Panc1 (cell line): ENCODE measurements around the gene HDLBP. TPM values are rescaled to one million over a fixed set of nuclear protein-coding genes. Genes with fewer than 3 reads are reported as not detected.

Experiments used
- ATAC-seq: fragments of 200-7000 bp; cut with Tn5 transposase; 2 replicates; pipeline ENCODE4 v1.9.1; 2020; ENCODE audit warnings: mild to moderate bottlenecking, moderate library complexity
- BruUV-seq: library from RNA; stranded (reverse); fragments of 400-500 nt; replicated peaks from 2 replicates; lab custom pipeline; 2021; lab: Mats Ljungman, UMichigan
- CTCF ChIA-PET: fragments of 300-600 bp; sonication (Branson Sonifier 250); formaldehyde crosslinking; loops from one replicate; lab custom pipeline; 2022; ENCODE audit warnings: antibody characterized with exemption; lab: Charles Lee
- POLR2A ChIA-PET: fragments of 300-600 bp; sonication (Branson Sonifier 250); formaldehyde crosslinking; loops from one replicate; lab custom pipeline; 2022; ENCODE audit warnings: antibody characterized with exemption; lab: Charles Lee
- DNase-seq: peaks from one replicate; pipeline ENCODE4 v3.0.0-alpha.2; 2010; ENCODE audit warnings: low read depth, low spot score
- H3K27ac ChIP-seq: 2 replicates; pipeline ENCODE4 v1.5.1; 2011; ENCODE audit warnings: mild to moderate bottlenecking, low read length, inconsistent platforms
- H3K27me3 ChIP-seq: fragments of 200-500 bp; sonication (Bioruptor generic); 2 replicates; pipeline ENCODE4 v1.6.0; 2014; ENCODE audit warnings: low read length, inconsistent platforms; ENCODE audit not compliant: control insufficient read depth, insufficient read depth
- H3K36me3 ChIP-seq: fragments of 200-500 bp; sonication (Bioruptor generic); 2 replicates; pipeline ENCODE4 v1.5.1; 2014; ENCODE audit warnings: inconsistent platforms, mild to moderate bottlenecking, low read length, moderate library complexity; ENCODE audit not compliant: control insufficient read depth, insufficient read depth
- H3K4me1 ChIP-seq: 2 replicates; pipeline ENCODE4 v1.5.1; 2011; ENCODE audit warnings: inconsistent platforms, mild to moderate bottlenecking, low read length, moderate library complexity; ENCODE audit not compliant: control insufficient read depth, insufficient read depth
- H3K4me3 ChIP-seq, 2 experiments: 2 replicates each; pipeline ENCODE4 v1.5.1; 2011 to 2012; ENCODE audit warnings: low read depth in 2 of 2, low read length in 2 of 2, mild to moderate bottlenecking in 2 of 2, inconsistent platforms in 1 of 2, moderate library complexity in 1 of 2
- H3K9me3 ChIP-seq: fragments of 200-500 bp; sonication (Bioruptor generic); 2 replicates; pipeline ENCODE4 v1.5.1; 2014; ENCODE audit warnings: low read depth, mild to moderate bottlenecking, inconsistent platforms, low read length, moderate library complexity; ENCODE audit not compliant: control insufficient read depth, insufficient read depth
- CTCF ChIP-seq: fragments of 450-650 bp; IDR thresholded peaks from 2 replicates; pipeline ENCODE4 v1.5.1; 2017; ENCODE audit warnings: mild to moderate bottlenecking
- POLR2AphosphoS5 ChIP-seq: IDR thresholded peaks from 2 replicates; pipeline ENCODE4 v1.6.1; 2012; ENCODE audit warnings: mild to moderate bottlenecking, low read depth, low read length, moderate library complexity
- SIN3A ChIP-seq: IDR thresholded peaks from 2 replicates; pipeline ENCODE4 v1.6.1; 2012; ENCODE audit warnings: low read depth, mild to moderate bottlenecking, low read length, moderate library complexity, borderline replicate concordance; ENCODE audit not compliant: insufficient read depth
- TCF7L2 ChIP-seq: IDR thresholded peaks from 2 replicates; pipeline ENCODE4 v1.6.1; 2011; ENCODE audit warnings: mild to moderate bottlenecking, low read depth, low read length, inconsistent platforms
- in situ Hi-C: cut with HindIII; loops from 2 replicates; pipeline ENCODE4 v1.10.0; 2016; ENCODE audit warnings: low sequenced_read_pairs, low pct_unique_long_range_greater_than_20kb
- intact Hi-C: fragments of 100-400 bp; cut with micrococcal nuclease; formaldehyde crosslinking; loops from one replicate; pipeline ENCODE4 v1.10.0; 2022; ENCODE audit not compliant: unreplicated experiment
- total RNA-seq: library from RNA; stranded (reverse); gene quantifications from one replicate; pipeline ENCODE4 v1.2.1, GENCODE V29; 2021; ENCODE audit not compliant: unreplicated experiment
- TF ChIP-seq, protein P1 (sequence below), 2 experiments: IDR thresholded peaks; 2 replicates each; pipeline ENCODE4 v1.6.1; 2011 to 2012; ENCODE audit warnings: low read depth in 2 of 2, control low read depth in 1 of 2, low read length in 1 of 2, mild to moderate bottlenecking in 1 of 2, moderate library complexity in 1 of 2; ENCODE audit not compliant: insufficient read depth in 1 of 2

The HDLBP gene
- total RNA-seq, 1 experiment from 2014 or later: 656 TPM

DNA sequence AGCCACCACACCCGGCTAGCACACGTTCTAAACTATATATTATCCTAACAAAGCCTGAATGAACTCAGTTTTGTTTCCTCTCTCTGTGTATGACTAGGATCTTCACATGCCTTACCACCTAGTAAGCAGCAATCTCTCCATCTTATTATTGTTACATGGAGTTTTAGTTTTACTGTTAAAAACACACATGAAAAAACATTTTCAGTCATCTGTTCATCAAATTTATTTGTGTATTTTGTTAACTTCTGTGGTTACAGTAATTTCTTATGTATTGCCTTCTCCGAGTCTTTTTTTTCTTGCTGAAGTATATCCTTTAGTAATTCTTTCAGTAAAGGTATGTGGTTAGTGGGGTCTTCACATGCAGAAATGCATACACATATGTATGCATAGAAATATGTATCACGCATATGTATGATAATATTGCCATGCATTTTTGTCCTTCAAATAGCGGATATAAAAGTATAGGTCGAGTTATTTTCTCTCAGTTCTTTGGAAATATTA, 95.6 kb downstream of the HDLBP start:
- intact Hi-C loops (no loop called here), in situ Hi-C loops (no loop called here)
- Histone ChIP-seq H3K36me3 (no peaks in the 10 kb centered on the region), H3K4me3 (no peak overlapping the region), H3K27ac (no peak overlapping the region), H3K27me3 (no peaks in the 10 kb centered on the region), H3K4me1 (peaks cover 25% of the 10 kb centered on the region), H3K9me3 (no peaks in the 10 kb centered on the region)
- ChIA-PET POLR2A (no interaction called here), CTCF (no interaction called here)
- no peak for TF ChIP-seq CTCF
- TF ChIP-seq, protein P1, sequence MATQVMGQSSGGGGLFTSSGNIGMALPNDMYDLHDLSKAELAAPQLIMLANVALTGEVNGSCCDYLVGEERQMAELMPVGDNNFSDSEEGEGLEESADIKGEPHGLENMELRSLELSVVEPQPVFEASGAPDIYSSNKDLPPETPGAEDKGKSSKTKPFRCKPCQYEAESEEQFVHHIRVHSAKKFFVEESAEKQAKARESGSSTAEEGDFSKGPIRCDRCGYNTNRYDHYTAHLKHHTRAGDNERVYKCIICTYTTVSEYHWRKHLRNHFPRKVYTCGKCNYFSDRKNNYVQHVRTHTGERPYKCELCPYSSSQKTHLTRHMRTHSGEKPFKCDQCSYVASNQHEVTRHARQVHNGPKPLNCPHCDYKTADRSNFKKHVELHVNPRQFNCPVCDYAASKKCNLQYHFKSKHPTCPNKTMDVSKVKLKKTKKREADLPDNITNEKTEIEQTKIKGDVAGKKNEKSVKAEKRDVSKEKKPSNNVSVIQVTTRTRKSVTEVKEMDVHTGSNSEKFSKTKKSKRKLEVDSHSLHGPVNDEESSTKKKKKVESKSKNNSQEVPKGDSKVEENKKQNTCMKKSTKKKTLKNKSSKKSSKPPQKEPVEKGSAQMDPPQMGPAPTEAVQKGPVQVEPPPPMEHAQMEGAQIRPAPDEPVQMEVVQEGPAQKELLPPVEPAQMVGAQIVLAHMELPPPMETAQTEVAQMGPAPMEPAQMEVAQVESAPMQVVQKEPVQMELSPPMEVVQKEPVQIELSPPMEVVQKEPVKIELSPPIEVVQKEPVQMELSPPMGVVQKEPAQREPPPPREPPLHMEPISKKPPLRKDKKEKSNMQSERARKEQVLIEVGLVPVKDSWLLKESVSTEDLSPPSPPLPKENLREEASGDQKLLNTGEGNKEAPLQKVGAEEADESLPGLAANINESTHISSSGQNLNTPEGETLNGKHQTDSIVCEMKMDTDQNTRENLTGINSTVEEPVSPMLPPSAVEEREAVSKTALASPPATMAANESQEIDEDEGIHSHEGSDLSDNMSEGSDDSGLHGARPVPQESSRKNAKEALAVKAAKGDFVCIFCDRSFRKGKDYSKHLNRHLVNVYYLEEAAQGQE (IDR thresholded peaks at IDR 0.05; ENCODE audit: insufficient read depth in 1 of 2, low read depth in 2 of 2, low read length in 1 of 2): no peak
- no peak for TF ChIP-seq SIN3A
- no peak for TF ChIP-seq POLR2AphosphoS5
- TF ChIP-seq TCF7L2: no peak
- BruUV-seq: no TSS peak
- no peak for DNase-seq
- no peak for ATAC-seq

GRCh38 chr2:241219030-241219382, 96.5 kb downstream of the HDLBP start:
- no peaks in the 10 kb centered on the region for H3K27me3 ChIP-seq
- ATAC-seq (no peak), DNase-seq (no peak)
- TF ChIP-seq POLR2AphosphoS5 (no peak), SIN3A (no peak), CTCF (no peak), TCF7L2 (no peak)
- TF ChIP-seq, protein P1 (IDR thresholded peaks at IDR 0.05; ENCODE audit: insufficient read depth in 1 of 2, low read depth in 2 of 2, low read length in 1 of 2): no peak
- H3K4me1 ChIP-seq: peaks cover 16% of the 10 kb centered on the region
- intact Hi-C loops: no loop called here
- no peaks in the 10 kb centered on the region for H3K36me3 ChIP-seq
- ChIA-PET CTCF (no interaction called here), POLR2A (no interaction called here)
- H3K4me3 ChIP-seq: peak overlapping the region; percentile 65 to 87
- in situ Hi-C loops: no loop called here
- H3K27ac ChIP-seq: peak overlapping the region; percentile 86
- BruUV-seq: TSS peak; percentile 83
- H3K9me3 ChIP-seq: no peaks in the 10 kb centered on the region
